HCT116 (cell line): ENCODE data around the gene VEGFA. TPM values are rescaled to one million over a fixed set of nuclear protein-coding genes. Genes with fewer than 3 reads are reported as not detected.

Source experiments
- ATAC-seq: fragments of 200-7000 bp; cut with Tn5 transposase; 2 replicates; pipeline ENCODE4 v1.9.1; 2020; ENCODE audit warnings: mild to moderate bottlenecking, moderate library complexity
- BruUV-seq: library from RNA; stranded (reverse); fragments of 400-500 nt; replicated peaks from 2 replicates; lab custom pipeline; 2021; lab: Mats Ljungman, UMichigan
- CTCF ChIA-PET: fragments of 300-600 bp; sonication (Branson Sonifier 250); formaldehyde crosslinking; loops from one replicate; lab custom pipeline; 2021; ENCODE audit warnings: antibody characterized with exemption; lab: Charles Lee
- POLR2A ChIA-PET: fragments of 300-600, 350-600 bp; sonication (Branson Sonifier 250); formaldehyde crosslinking; loops from one replicate; lab custom pipeline; 2021; ENCODE audit warnings: antibody characterized with exemption; lab: Charles Lee
- RAD21 ChIA-PET, 2 experiments: fragments of 300-600 bp; sonication (Branson Sonifier 250); formaldehyde crosslinking; loops; one replicate each; lab custom pipeline; 2023; ENCODE audit warnings: low total read pairs in 2 of 2; ENCODE audit not compliant: uncharacterized antibody in 2 of 2, unreplicated experiment in 2 of 2, low non-redundant PET in 1 of 2; lab: Charles Lee
- DNase-seq: peaks from one replicate; pipeline ENCODE4 v3.0.0-alpha.2; 2010; ENCODE audit warnings: low read depth, low spot score
- H2AFZ ChIP-seq: fragments of 200-600 bp; shearing (Covaris generic), sonication (generic); 2 replicates; pipeline ENCODE4 v1.6.1; 2017; ENCODE audit warnings: low read depth, mixed run types, mixed read lengths, antibody characterized with exemption, low read length; ENCODE audit not compliant: poor library complexity, severe bottlenecking
- H3K27ac ChIP-seq: 2 replicates; pipeline ENCODE4 v1.5.1; 2012; ENCODE audit warnings: low read depth, low read length
- H3K27me3 ChIP-seq: fragments of 200-600 bp; sonication (generic); 2 replicates; pipeline ENCODE4 v1.6.1; 2016; ENCODE audit warnings: mixed run types, low read length, mixed read lengths; ENCODE audit not compliant: insufficient read depth
- H3K36me3 ChIP-seq, 2 experiments: fragments of 200-500 bp in 1 of 2; fragments of 200-600 bp in 1 of 2; sonication (Bioruptor generic) in 1 of 2; sonication (generic) in 1 of 2; 2 replicates each; pipeline versions ENCODE4 v1.5.1 to v1.6.1; 2014 to 2016; ENCODE audit warnings: low read length in 2 of 2, inconsistent platforms in 1 of 2, mixed read lengths in 1 of 2, mixed run types in 1 of 2; ENCODE audit not compliant: insufficient read depth in 2 of 2, control insufficient read depth in 1 of 2
- H3K4me1 ChIP-seq, 2 experiments: fragments of 200-600 bp in 1 of 2; sonication (generic) in 1 of 2; 2 replicates each; pipeline versions ENCODE4 v1.5.1 to v1.6.1; 2012 to 2017; ENCODE audit warnings: low read length in 2 of 2, inconsistent platforms in 1 of 2, mild to moderate bottlenecking in 1 of 2, mixed read lengths in 1 of 2, mixed run types in 1 of 2, moderate library complexity in 1 of 2; ENCODE audit not compliant: insufficient read depth in 2 of 2, control insufficient read depth in 1 of 2
- H3K4me2 ChIP-seq: fragments of 200-600 bp; sonication (generic); 2 replicates; pipeline ENCODE4 v1.6.1; 2017; ENCODE audit warnings: mixed run types, low read length, mixed read lengths
- H3K4me3 ChIP-seq, 2 experiments: fragments of 200-600 bp in 1 of 2; sonication (generic) in 1 of 2; replicated peaks in 1 of 2; 2 replicates each; pipeline ENCODE4 v1.5.1; 2011 to 2016; ENCODE audit warnings: low read length in 2 of 2, control low read depth in 1 of 2, low read depth in 1 of 2, mild to moderate bottlenecking in 1 of 2, mixed read lengths in 1 of 2, mixed run types in 1 of 2
- H3K79me2 ChIP-seq: fragments of 200-600 bp; sonication (generic); 2 replicates; pipeline ENCODE4 v1.6.1; 2017; ENCODE audit warnings: mild to moderate bottlenecking, mixed run types, low read length, moderate library complexity, mixed read lengths; ENCODE audit not compliant: insufficient read depth
- H3K9ac ChIP-seq: fragments of 200-600 bp; sonication (generic); 2 replicates; pipeline ENCODE4 v1.6.1; 2016; ENCODE audit warnings: low read length, mixed read lengths
- H3K9me2 ChIP-seq: fragments of 200-600 bp; sonication (generic), shearing (Covaris generic); 2 replicates; pipeline ENCODE4 v1.6.1; 2017; ENCODE audit warnings: mixed run types, mild to moderate bottlenecking, moderate library complexity; ENCODE audit not compliant: insufficient read depth
- H3K9me3 ChIP-seq, 2 experiments: fragments of 200-500 bp in 1 of 2; fragments of 200-600 bp in 1 of 2; sonication (Bioruptor generic) in 1 of 2; sonication (generic) in 1 of 2; 2 replicates each; pipeline ENCODE4 v1.6.1; 2014 to 2017; ENCODE audit warnings: low read length in 2 of 2, mixed read lengths in 2 of 2, inconsistent platforms in 1 of 2, low read depth in 1 of 2, mild to moderate bottlenecking in 1 of 2, mixed run types in 1 of 2, moderate library complexity in 1 of 2; ENCODE audit not compliant: control insufficient read depth in 1 of 2, insufficient read depth in 1 of 2
- H4K20me1 ChIP-seq: fragments of 200-600 bp; sonication (generic), shearing (Covaris generic); 2 replicates; pipeline ENCODE4 v1.6.1; 2017; ENCODE audit warnings: mixed run types, mild to moderate bottlenecking, moderate library complexity; ENCODE audit not compliant: insufficient read depth
- CBX3 ChIP-seq: IDR thresholded peaks from 2 replicates; pipeline ENCODE4 v1.6.1; 2012; ENCODE audit warnings: low read depth
- CEBPB ChIP-seq: IDR thresholded peaks from 2 replicates; pipeline ENCODE4 v1.6.1; 2012; ENCODE audit warnings: low read depth
- CTCF ChIP-seq, 3 experiments: fragments of 200-600 bp in 1 of 3; sonication (generic) in 1 of 3; IDR thresholded peaks in 2 of 3; conservative IDR thresholded peaks in 1 of 3; 2 replicates each; pipeline ENCODE4 v1.5.1; 2012 to 2017; ENCODE audit warnings: low read depth in 2 of 3, low read length in 2 of 3, antibody characterized with exemption in 1 of 3, borderline replicate concordance in 1 of 3, control low read depth in 1 of 3, mild to moderate bottlenecking in 1 of 3, mixed read lengths in 1 of 3, mixed run types in 1 of 3, moderate library complexity in 1 of 3; ENCODE audit not compliant: insufficient read depth in 1 of 3
- EZH2 ChIP-seq: fragments of 200-600 bp; sonication (generic); IDR thresholded peaks from 2 replicates; pipeline ENCODE4 v1.6.1; 2017; ENCODE audit warnings: antibody characterized with exemption, mixed run types
- JUND ChIP-seq: IDR thresholded peaks from 2 replicates; pipeline ENCODE4 v1.6.1; 2012
- MAX ChIP-seq: IDR thresholded peaks from 2 replicates; pipeline ENCODE4 v1.6.1; 2012
- POLR2A ChIP-seq: IDR thresholded peaks from 2 replicates; pipeline ENCODE4 v1.7.0; 2011; ENCODE audit warnings: borderline replicate concordance; ENCODE audit not compliant: insufficient read depth, insufficient read length; ENCODE audit errors: extremely low read depth
- POLR2AphosphoS5 ChIP-seq: IDR thresholded peaks from 2 replicates; pipeline ENCODE4 v1.6.1; 2011; ENCODE audit warnings: mild to moderate bottlenecking, low read depth, low read length, moderate library complexity
- SRF ChIP-seq: IDR thresholded peaks from 2 replicates; pipeline ENCODE4 v1.6.1; 2012; ENCODE audit warnings: low read depth
- TCF7L2 ChIP-seq: IDR thresholded peaks from 2 replicates; pipeline ENCODE4 v1.7.0; 2011; ENCODE audit warnings: borderline replicate concordance, inconsistent platforms; ENCODE audit not compliant: insufficient read depth, insufficient read length; ENCODE audit errors: extremely low read depth
- YY1 ChIP-seq: IDR thresholded peaks from 2 replicates; pipeline ENCODE4 v1.6.1; 2011; ENCODE audit warnings: low read length, low read depth, moderate library complexity, mild to moderate bottlenecking; ENCODE audit not compliant: insufficient replicate concordance; ENCODE audit errors: extremely low read depth
- ZFX ChIP-seq: fragments of 450-650 bp; IDR thresholded peaks from 2 replicates; pipeline ENCODE4 v1.6.1; 2017
- intact Hi-C: fragments of 100-400 bp; cut with micrococcal nuclease; formaldehyde crosslinking; loops from 2 replicates; pipeline ENCODE4 v1.10.0; 2022
- total RNA-seq: library from RNA; stranded (reverse); gene quantifications from one replicate; pipeline ENCODE4 v1.2.1, GENCODE V29; 2021; ENCODE audit not compliant: unreplicated experiment

Gene VEGFA
- total RNA-seq, 1 experiment from 2014 or later = 112 TPM

GRCh38 chr6:43780941-43781928, 11.2 kb downstream of the VEGFA start:
- RAD21 ChIA-PET = no interaction called here
- CTCF ChIA-PET = no interaction called here

GRCh38 chr6:43781941-43782704, 12.1 kb downstream of the VEGFA start:
- Histone ChIP-seq H3K36me3 (peaks cover 49 to 64% of the 10 kb centered on the region in 2 experiments), H3K4me1 (no peaks in the 10 kb centered on the region)

More at GRCh38 chr6:43780941-43781928, 11.2 kb downstream of the VEGFA start:
- TF ChIP-seq POLR2AphosphoS5 = 0 out of 2 replicates have a peak, but pooled peaks have one; percentile 18
- TF ChIP-seq MAX = no peak
- Histone ChIP-seq H3K9me3 (no peaks in the 10 kb centered on the region), H3K36me3 (peaks cover 58 to 63% of the 10 kb centered on the region in 2 experiments), H3K4me3 (no peak overlapping the region), H3K27me3 (no peaks in the 10 kb centered on the region), H3K9me2 (no peaks in the 10 kb centered on the region), H3K27ac (no peak overlapping the region), H2AFZ (no peak overlapping the region), H3K4me2 (no peak overlapping the region), H3K79me2 (peaks cover 44% of the 10 kb centered on the region), H3K9ac (no peak overlapping the region), H4K20me1 (no peaks in the 10 kb centered on the region), H3K4me1 (peaks cover under 1 to 1% of the 10 kb centered on the region in 2 experiments; a peak in 2 of 4 replicates)
- ATAC-seq (no peak), DNase-seq (no peak)
- intact Hi-C loops = no loop called here
- BruUV-seq = no TSS peak
- POLR2A ChIA-PET = no interaction called here

More at GRCh38 chr6:43781941-43782704, 12.1 kb downstream of the VEGFA start:
- no peak overlapping the region for H2AFZ ChIP-seq
- H3K9me3 ChIP-seq = no peaks in the 10 kb centered on the region
- POLR2A ChIA-PET = no interaction called here
- intact Hi-C loops = no loop called here
- CTCF ChIA-PET = no interaction called here
- H3K79me2 ChIP-seq = peaks cover 36% of the 10 kb centered on the region
- DNase-seq = no peak
- no peak for TF ChIP-seq EZH2
- TF ChIP-seq CTCF (IDR thresholded peaks at IDR 0.05 in 2 of 3, conservative IDR thresholded peaks at IDR 0.05 in 1 of 3; ENCODE audit: borderline replicate concordance in 1 of 3, insufficient read depth in 1 of 3, low read depth in 2 of 3, low read length in 2 of 3) = no peak
- TF ChIP-seq POLR2A = no peak
- TF ChIP-seq CEBPB = no peak
- TF ChIP-seq CBX3 = no peak
- TF ChIP-seq YY1 = no peak
- no peak for TF ChIP-seq ZFX
- no peak for TF ChIP-seq SRF
- TF ChIP-seq JUND = no peak
- no peak for TF ChIP-seq TCF7L2
- H4K20me1 ChIP-seq = no peaks in the 10 kb centered on the region
- H3K9ac ChIP-seq = no peak overlapping the region
- H3K27ac ChIP-seq = no peak overlapping the region
- no peak overlapping the region for H3K4me3 ChIP-seq
- H3K27me3 ChIP-seq = no peaks in the 10 kb centered on the region
- H3K4me2 ChIP-seq = no peak overlapping the region
- no TSS peak for BruUV-seq
- ATAC-seq = no peak
- H3K9me2 ChIP-seq = no peaks in the 10 kb centered on the region
- RAD21 ChIA-PET = no interaction called here
